ENCODE results near the gene CERK. TPM values are rescaled to one million over a fixed set of nuclear protein-coding genes. Genes with fewer than 3 reads are reported as not detected.
A peak's percentile ranks its signal among the peaks of the same experiment; 100 is the strongest.
"Not testable (repeated sequence)": the region's sequence is repeated elsewhere in the genome, so short reads cannot be mapped to it uniquely, and the experiment has no call there.

CERK gene
- total RNA-seq, 2 donors from 2014 or later: 54.9 to 57.6 TPM

DNA sequence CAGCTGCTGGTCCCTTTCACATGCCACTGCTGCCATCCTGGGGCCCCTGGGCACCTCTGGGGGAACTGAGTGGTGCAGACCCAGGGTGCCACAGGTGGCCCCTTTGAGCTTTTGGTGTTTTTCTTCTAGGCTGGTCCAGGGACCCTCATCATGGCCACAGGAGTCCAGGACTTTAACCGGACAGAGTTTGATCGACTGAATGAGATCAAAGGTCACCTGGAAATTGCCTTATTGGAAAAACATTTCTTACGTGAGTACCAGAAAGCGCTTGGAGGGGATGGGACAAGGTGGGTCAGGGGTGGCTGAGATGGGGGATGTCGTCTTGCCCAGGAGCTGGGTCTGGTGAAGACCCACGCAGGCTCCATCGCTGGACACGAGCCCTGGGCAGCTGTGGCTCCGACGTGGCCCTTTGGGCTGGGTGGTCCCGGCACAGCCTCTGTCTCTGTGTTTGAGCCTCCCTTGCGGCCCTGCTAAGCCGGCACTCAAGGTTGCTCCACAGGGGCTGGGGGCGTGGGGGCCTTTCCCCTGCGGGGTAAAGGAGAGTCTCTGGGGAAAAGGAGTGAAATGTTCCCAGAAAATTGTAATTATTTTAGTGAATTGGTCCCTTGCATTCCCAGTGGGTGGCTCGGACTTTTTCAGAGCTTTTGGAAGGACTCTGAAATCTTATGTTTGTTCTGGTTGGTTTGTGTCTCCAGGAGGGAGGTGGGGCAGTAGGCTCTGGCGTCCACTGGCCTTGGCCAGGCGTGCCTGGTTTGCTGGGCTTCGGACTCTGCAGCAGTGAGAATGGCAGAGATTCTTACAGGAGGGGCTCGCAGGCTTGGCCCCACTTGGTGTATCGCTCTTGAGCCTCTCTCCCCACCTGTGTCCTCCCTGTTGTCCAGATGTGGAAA lies 100.1 kb downstream of the CERK start:
- no peaks in the 10 kb centered on the region for H3K9me3 ChIP-seq (ENCODE audit: control insufficient read depth, low read length)
- H3K27ac Mint-ChIP-seq: no peak overlapping the region
- H3K9ac ChIP-seq (ENCODE audit: extremely low read depth, low read length, poor library complexity, severe bottlenecking): no peak overlapping the region
- H3K4me3 Mint-ChIP-seq: no peak overlapping the region
- H3K4me1 Mint-ChIP-seq: peaks cover 11% of the 10 kb centered on the region
- 93 to 97% methylated on average over 10 to 21 of the region's 21 CpGs for WGBS, 2 experiments (ENCODE audit: insufficient coverage in 1 of 2, insufficient read length in 1 of 2)
- TF ChIP-seq, protein P1, sequence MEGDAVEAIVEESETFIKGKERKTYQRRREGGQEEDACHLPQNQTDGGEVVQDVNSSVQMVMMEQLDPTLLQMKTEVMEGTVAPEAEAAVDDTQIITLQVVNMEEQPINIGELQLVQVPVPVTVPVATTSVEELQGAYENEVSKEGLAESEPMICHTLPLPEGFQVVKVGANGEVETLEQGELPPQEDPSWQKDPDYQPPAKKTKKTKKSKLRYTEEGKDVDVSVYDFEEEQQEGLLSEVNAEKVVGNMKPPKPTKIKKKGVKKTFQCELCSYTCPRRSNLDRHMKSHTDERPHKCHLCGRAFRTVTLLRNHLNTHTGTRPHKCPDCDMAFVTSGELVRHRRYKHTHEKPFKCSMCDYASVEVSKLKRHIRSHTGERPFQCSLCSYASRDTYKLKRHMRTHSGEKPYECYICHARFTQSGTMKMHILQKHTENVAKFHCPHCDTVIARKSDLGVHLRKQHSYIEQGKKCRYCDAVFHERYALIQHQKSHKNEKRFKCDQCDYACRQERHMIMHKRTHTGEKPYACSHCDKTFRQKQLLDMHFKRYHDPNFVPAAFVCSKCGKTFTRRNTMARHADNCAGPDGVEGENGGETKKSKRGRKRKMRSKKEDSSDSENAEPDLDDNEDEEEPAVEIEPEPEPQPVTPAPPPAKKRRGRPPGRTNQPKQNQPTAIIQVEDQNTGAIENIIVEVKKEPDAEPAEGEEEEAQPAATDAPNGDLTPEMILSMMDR (conservative IDR thresholded peaks at IDR 0.05): no peak
- H3K36me3 ChIP-seq (ENCODE audit: control insufficient read depth, insufficient read depth, low read length): no peaks in the 10 kb centered on the region
- H3K27ac ChIP-seq (ENCODE audit: low read depth, low read length): no peak overlapping the region
- H3K36me3 Mint-ChIP-seq (ENCODE audit: low read depth): peaks cover 2% of the 10 kb centered on the region
- H3K4me1 ChIP-seq (ENCODE audit: control insufficient read depth, insufficient read depth, low read length): no peaks in the 10 kb centered on the region
- no peaks in the 10 kb centered on the region for H3K27me3 Mint-ChIP-seq (ENCODE audit: insufficient read depth)
- H3K27me3 ChIP-seq (ENCODE audit: control insufficient read depth, insufficient read depth, low read length, poor library complexity, severe bottlenecking): no peaks in the 10 kb centered on the region
- no peak overlapping the region for H3K4me3 ChIP-seq (ENCODE audit: low read length)
- H3K9me3 Mint-ChIP-seq: no peaks in the 10 kb centered on the region
- DNase-seq: no peak

DNA sequence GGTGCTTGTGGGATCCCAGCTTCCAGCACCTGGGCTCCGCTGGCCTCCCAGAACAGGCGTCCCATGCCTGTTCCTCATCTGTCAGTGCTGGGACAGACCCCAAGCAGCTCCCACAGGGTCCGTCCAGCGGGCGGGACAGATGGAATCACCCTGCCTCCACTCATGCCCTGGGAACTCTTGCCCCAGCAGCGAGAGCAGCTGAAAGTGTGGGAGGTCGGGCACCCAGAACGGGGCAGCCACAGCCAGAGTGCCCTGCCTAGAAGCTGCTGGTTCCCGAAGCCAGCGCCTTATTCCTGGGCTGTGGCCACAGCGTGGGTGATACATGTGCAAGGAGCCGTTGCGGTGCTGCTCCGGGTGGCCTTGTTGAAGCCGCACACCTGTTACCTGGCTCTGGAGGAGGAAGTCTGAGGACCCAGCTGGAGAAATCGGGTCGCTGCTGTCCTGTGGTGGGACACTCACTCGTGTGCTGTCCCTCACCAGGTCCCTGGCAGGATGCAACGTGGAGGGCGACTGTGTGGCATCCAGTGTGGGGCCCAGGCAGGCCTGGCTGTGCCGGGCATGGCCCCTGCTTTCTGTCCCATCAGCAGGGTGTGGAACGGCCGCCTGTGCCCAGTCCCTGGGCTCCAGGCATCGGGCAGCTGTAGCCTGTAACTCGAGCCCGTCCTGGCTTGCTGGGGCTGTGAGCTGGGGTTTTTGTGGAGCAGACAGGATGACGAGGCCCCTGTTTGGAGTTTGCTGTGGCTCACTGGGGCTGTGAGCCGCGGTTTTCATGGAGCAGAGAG lies 101.6 kb downstream of the CERK start:
- no peaks in the 10 kb centered on the region for H3K4me1 ChIP-seq (ENCODE audit: control insufficient read depth, insufficient read depth, low read length)
- peaks cover under 1% of the 10 kb centered on the region for H3K36me3 Mint-ChIP-seq (ENCODE audit: low read depth)
- no peak overlapping the region for H3K4me3 ChIP-seq (ENCODE audit: low read length)
- no peaks in the 10 kb centered on the region for H3K9me3 Mint-ChIP-seq
- no peaks in the 10 kb centered on the region for H3K27me3 Mint-ChIP-seq (ENCODE audit: insufficient read depth)
- peak; percentile 64 for DNase-seq
- no peaks in the 10 kb centered on the region for H3K36me3 ChIP-seq (ENCODE audit: control insufficient read depth, insufficient read depth, low read length)
- H3K9ac ChIP-seq (ENCODE audit: extremely low read depth, low read length, poor library complexity, severe bottlenecking): no peak overlapping the region
- 86 to 88% methylated on average over 24 to 29 of the region's 29 CpGs for WGBS, 2 experiments (ENCODE audit: insufficient coverage in 1 of 2, insufficient read length in 1 of 2)
- peaks cover 11% of the 10 kb centered on the region for H3K4me1 Mint-ChIP-seq
- no peaks in the 10 kb centered on the region for H3K9me3 ChIP-seq (ENCODE audit: control insufficient read depth, low read length)
- TF ChIP-seq, protein P1 (conservative IDR thresholded peaks at IDR 0.05): no peak
- no peak overlapping the region for H3K27ac Mint-ChIP-seq
- no peak overlapping the region for H3K27ac ChIP-seq (ENCODE audit: low read depth, low read length)
- no peaks in the 10 kb centered on the region for H3K27me3 ChIP-seq (ENCODE audit: control insufficient read depth, insufficient read depth, low read length, poor library complexity, severe bottlenecking)
- H3K4me3 Mint-ChIP-seq: no peak overlapping the region

DNA sequence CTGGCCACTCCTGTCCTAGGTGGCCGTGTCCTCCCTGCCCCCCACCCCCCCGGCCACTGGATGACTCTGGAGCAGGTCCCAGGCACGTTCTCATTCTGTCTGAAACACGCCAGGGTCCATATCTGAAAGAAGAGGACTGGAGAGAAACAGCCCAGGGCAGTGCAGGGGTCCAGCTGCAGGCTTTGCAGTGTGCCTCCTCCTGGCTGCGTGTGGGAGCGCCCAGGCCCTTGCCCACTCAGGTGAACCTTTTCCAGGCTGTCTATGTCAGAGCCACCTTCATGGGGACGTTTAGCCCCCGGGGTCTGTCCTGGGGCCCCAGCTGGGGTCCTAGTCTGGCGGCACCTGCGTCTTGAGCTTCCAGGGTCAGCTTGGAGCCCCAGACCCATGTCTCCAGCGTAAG lies 102.3 kb downstream of the CERK start:
- Mint-ChIP-seq H3K36me3 (ENCODE audit: low read depth) (no peaks in the 10 kb centered on the region), H3K9me3 (no peaks in the 10 kb centered on the region), H3K27me3 (ENCODE audit: insufficient read depth) (no peaks in the 10 kb centered on the region), H3K4me1 (peaks cover 11% of the 10 kb centered on the region), H3K4me3 (no peak overlapping the region), H3K27ac (no peak overlapping the region)
- Histone ChIP-seq H3K9me3 (ENCODE audit: control insufficient read depth, low read length) (no peaks in the 10 kb centered on the region), H3K27ac (ENCODE audit: low read depth, low read length) (no peak overlapping the region), H3K36me3 (ENCODE audit: control insufficient read depth, insufficient read depth, low read length) (no peaks in the 10 kb centered on the region), H3K4me1 (ENCODE audit: control insufficient read depth, insufficient read depth, low read length) (no peaks in the 10 kb centered on the region), H3K9ac (ENCODE audit: extremely low read depth, low read length, poor library complexity, severe bottlenecking) (no peak overlapping the region), H3K4me3 (ENCODE audit: low read length) (no peak overlapping the region), H3K27me3 (ENCODE audit: control insufficient read depth, insufficient read depth, low read length, poor library complexity, severe bottlenecking) (no peaks in the 10 kb centered on the region)
- WGBS, 2 experiments (ENCODE audit: insufficient coverage in 1 of 2, insufficient read length in 1 of 2): 83 to 91% methylated on average over 7 to 11 of the region's 11 CpGs
- DNase-seq: peak; percentile 79
- TF ChIP-seq, protein P1 (conservative IDR thresholded peaks at IDR 0.05): peak; percentile 70

DNA sequence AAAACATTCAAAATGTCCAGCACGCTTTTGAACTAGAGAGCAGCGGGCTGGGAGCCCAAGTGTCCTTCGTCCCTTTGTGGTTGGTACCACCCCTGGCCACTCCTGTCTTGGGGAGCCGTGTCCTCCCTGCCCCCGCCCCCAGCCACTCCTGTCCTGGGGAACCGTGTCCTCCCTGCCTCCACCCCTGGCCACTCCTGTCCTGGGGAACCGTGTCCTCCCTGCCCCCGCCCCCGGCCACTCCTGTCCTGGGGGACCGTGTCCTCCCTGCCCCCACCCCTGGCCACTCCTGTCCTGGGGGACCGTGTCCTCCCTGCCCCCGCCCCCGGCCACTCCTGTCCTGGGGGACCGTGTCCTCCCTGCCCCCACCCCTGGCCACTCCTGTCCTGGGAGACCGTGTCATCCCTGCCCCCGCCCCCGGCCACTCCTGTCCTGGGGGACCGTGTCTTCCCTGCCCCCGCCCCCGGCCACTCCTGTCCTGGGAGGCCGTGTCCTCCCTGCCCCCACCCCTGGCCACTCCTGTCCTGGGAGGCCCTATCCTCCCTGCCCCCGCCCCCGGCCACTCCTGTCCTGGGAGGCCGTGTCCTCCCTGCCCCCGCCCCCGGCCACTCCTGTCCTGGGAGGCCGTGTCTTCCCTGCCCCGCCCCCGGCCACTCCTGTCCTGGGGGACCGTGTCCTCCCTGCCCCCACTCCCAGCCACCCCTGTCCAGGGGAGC lies 102.9 kb downstream of the CERK start:
- not testable (repeated sequence) for H3K36me3 Mint-ChIP-seq (ENCODE audit: low read depth); H3K4me1 Mint-ChIP-seq; H3K27me3 Mint-ChIP-seq (ENCODE audit: insufficient read depth); H3K27me3 ChIP-seq (ENCODE audit: control insufficient read depth, insufficient read depth, low read length, poor library complexity, severe bottlenecking); H3K36me3 ChIP-seq (ENCODE audit: control insufficient read depth, insufficient read depth, low read length); H3K4me1 ChIP-seq (ENCODE audit: control insufficient read depth, insufficient read depth, low read length); H3K27ac Mint-ChIP-seq; H3K4me3 Mint-ChIP-seq; H3K9ac ChIP-seq (ENCODE audit: extremely low read depth, low read length, poor library complexity, severe bottlenecking); H3K27ac ChIP-seq (ENCODE audit: low read depth, low read length); H3K9me3 Mint-ChIP-seq; H3K4me3 ChIP-seq (ENCODE audit: low read length); H3K9me3 ChIP-seq (ENCODE audit: control insufficient read depth, low read length)
- 75% methylated on average over 12 of the region's 30 CpGs; no CpG with 5 or more reads in 1 of the 2 experiments for WGBS, 2 experiments (ENCODE audit: insufficient coverage in 1 of 2, insufficient read length in 1 of 2)
- peak; percentile 64 for DNase-seq

Data from endodermal cell (in vitro differentiated cells).